ENCODE measurements around the gene PPFIA1.
"Not testable (repeated sequence)": the region's sequence is repeated elsewhere in the genome, so short reads cannot be mapped to it uniquely, and the experiment has no call there.

The PPFIA1 gene

GRCh38 chr11:70295166-70295565 lies 24.7 kb downstream of the PPFIA1 start:
- in situ Hi-C loops (cut with HindIII; ENCODE audit: low sequenced_read_pairs), result not testable (repeated sequence)

- in situ Hi-C loops (cut with HindIII; ENCODE audit: low sequenced_read_pairs), result no loop called here
These were observed 26.2 kb downstream of the PPFIA1 start for GRCh38 chr11:70296681-70297080.

GRCh38 chr11:70297341-70297740 lies 26.9 kb downstream of the PPFIA1 start:
- in situ Hi-C loops (cut with HindIII; ENCODE audit: low sequenced_read_pairs), result no loop called here

GRCh38 chr11:70298243-70298915 lies 27.9 kb downstream of the PPFIA1 start:
- in situ Hi-C loops (cut with HindIII; ENCODE audit: low sequenced_read_pairs), result no loop called here

GRCh38 chr11:70299636-70300035 lies 29.1 kb downstream of the PPFIA1 start:
- in situ Hi-C loops (cut with HindIII; ENCODE audit: low sequenced_read_pairs), result no loop called here

- in situ Hi-C loops (cut with HindIII; ENCODE audit: low sequenced_read_pairs), result no loop called here
These were observed 30.7 kb downstream of the PPFIA1 start for GRCh38 chr11:70301191-70301590.

GRCh38 chr11:70301721-70302418 lies 31.4 kb downstream of the PPFIA1 start:
- in situ Hi-C loops (cut with HindIII; ENCODE audit: low sequenced_read_pairs), result no loop called here

GRCh38 chr11:70302419-70302752 lies 31.9 kb downstream of the PPFIA1 start:
- in situ Hi-C loops (cut with HindIII; ENCODE audit: low sequenced_read_pairs), result no loop called here

- in situ Hi-C loops (cut with HindIII; ENCODE audit: low sequenced_read_pairs), result no loop called here
These were observed 32.6 kb downstream of the PPFIA1 start for GRCh38 chr11:70303070-70303469.

- in situ Hi-C loops (cut with HindIII; ENCODE audit: low sequenced_read_pairs), result no loop called here
These were observed 33.7 kb downstream of the PPFIA1 start for GRCh38 chr11:70304208-70304603.

- in situ Hi-C loops (cut with HindIII; ENCODE audit: low sequenced_read_pairs), result no loop called here
These were observed 35.0 kb downstream of the PPFIA1 start for GRCh38 chr11:70305501-70305900.

GRCh38 chr11:70306586-70307033 lies 36.1 kb downstream of the PPFIA1 start:
- in situ Hi-C loops (cut with HindIII; ENCODE audit: low sequenced_read_pairs), result no loop called here

GRCh38 chr11:70307176-70307575 lies 36.7 kb downstream of the PPFIA1 start:
- in situ Hi-C loops (cut with HindIII; ENCODE audit: low sequenced_read_pairs), result no loop called here

- in situ Hi-C loops (cut with HindIII; ENCODE audit: low sequenced_read_pairs), result no loop called here
These were observed 41.1 kb downstream of the PPFIA1 start for GRCh38 chr11:70311616-70312015.

GRCh38 chr11:70312401-70313357 lies 42.2 kb downstream of the PPFIA1 start:
- in situ Hi-C loops (cut with HindIII; ENCODE audit: low sequenced_read_pairs), result no loop called here

GRCh38 chr11:70313945-70314344 lies 43.5 kb downstream of the PPFIA1 start:
- in situ Hi-C loops (cut with HindIII; ENCODE audit: low sequenced_read_pairs), result no loop called here

- in situ Hi-C loops (cut with HindIII; ENCODE audit: low sequenced_read_pairs), result no loop called here
These were observed 44.2 kb downstream of the PPFIA1 start for GRCh38 chr11:70314730-70315129.

- in situ Hi-C loops (cut with HindIII; ENCODE audit: low sequenced_read_pairs), result no loop called here
These were observed 45.2 kb downstream of the PPFIA1 start for GRCh38 chr11:70315716-70316115.

GRCh38 chr11:70317581-70318305 lies 47.3 kb downstream of the PPFIA1 start:
- in situ Hi-C loops (cut with HindIII; ENCODE audit: low sequenced_read_pairs), result no loop called here

GRCh38 chr11:70319396-70320076 lies 49.0 kb downstream of the PPFIA1 start:
- in situ Hi-C loops (cut with HindIII; ENCODE audit: low sequenced_read_pairs), result no loop called here
